HuH-7 (cell line): Measurements from ENCODE around the gene MICU2.

ENCODE experiments used
- DNase-seq: peaks from one replicate; pipeline ENCODE4 v3.0.0; 2011; ENCODE audit warnings: low spot score

MICU2 gene

DNA sequence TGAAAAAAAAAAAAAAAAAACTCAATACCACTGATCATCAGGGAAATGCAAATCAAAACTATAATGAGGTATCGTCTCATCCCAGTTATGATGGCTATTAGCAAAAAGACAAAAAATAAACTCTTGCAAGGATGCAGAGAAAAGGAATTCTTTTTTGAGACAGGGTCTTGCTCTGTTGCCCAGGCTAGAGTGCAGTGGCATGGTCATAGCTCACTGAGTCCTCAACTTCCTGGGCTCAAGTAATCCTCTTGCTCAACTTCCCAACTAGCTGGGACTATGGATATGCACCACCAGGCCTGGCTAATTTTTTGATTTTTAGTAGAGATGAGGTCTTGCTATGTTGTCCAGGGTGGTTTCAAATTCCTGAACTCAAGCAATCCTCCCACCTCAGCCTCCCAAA, 59.5 kb downstream of the MICU2 start:
- DNase-seq, result no peak

DNA sequence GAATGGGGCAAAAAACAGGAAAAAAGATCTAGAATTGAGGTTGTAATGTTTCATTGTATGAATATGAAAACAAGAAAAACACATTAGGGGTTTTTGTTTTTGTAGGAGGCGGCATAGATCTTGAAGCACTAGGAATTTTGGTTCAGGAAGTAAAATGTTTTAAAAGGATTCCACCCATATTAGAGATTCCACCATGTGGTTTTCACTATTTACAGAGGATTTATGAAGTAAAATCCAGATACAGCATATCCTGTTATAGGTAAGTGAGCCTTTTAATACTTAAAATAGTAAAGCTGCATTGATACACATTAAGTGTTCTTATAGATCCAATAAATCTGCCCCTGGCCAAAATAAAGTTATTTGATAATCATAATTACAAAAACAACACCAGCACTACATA, 61.4 kb downstream of the MICU2 start:
- DNase-seq, result no peak

DNA sequence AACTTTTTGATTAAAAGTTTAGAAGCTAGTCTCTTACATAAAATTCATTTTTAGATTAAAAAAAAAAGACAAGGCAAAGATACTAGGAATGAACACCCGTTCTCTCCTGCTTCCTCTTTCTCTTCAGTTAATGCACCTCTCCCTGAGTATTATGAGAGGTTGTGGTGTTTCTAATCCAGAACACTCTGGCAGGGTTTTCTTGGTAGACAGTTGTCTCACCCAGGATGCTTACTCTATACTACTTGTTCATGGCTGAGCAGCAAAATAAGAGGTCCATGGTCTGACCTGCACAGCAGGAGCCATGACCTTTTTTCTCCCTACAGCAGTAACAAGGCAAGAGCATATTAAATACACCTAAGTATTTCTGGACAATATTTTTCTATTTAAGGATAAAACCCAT, 62.0 kb downstream of the MICU2 start:
- DNase-seq, result no peak

DNA sequence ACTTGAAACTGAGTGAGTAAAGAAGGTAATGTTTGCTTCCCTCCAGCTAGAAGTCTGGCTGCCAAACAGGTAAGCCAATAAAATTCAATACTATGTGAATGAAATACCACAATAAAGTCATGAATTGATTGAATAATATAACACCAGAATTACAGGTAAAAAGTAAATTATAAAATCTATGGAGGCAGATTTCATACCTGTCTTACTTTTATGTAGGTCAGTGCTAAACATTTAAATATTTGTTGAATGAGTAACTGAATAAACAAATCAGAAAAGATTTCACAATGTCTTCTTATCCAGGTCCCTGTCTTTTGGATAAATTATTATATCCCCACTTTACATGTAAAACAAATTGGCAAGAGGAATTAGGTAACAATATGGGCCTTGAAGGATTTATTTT, 62.7 kb downstream of the MICU2 start:
- no peak for DNase-seq

DNA sequence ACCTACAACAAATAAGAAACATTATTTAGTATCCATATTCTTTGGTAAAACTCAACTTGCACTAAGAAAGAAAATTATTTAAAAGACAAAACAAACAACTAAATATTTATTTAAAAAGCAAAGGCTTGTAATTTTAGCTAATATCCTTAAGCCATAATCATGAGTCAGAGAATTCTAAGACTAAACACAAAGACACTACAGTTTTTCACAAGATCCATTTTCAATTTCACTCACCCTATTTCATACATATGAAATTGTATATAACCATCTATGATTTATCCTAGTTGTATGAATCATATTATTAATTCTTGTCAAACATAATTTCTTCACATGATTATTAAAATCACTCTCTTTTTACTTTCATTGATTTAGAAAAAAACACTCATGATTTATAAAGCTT, 64.3 kb downstream of the MICU2 start:
- DNase-seq, result no peak

DNA sequence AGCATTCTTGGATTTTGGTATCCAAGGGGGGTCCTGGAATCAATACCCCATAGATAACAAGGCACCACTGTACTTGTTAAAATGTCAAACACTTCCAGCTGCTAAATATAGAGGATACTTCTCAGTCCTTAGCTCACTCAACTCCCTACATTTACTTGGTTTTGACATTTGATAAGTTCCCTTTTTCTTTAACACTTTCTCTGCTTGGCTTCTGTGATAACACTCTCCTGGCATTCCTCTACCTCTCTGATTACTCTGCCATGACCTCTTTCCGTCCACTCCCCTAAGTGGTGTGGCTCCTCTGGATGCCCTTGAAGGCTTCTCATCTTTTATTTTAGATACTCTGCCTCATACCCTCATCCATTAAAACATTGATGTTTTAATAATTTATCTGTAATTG, 65.2 kb downstream of the MICU2 start:
- no peak for DNase-seq

DNA sequence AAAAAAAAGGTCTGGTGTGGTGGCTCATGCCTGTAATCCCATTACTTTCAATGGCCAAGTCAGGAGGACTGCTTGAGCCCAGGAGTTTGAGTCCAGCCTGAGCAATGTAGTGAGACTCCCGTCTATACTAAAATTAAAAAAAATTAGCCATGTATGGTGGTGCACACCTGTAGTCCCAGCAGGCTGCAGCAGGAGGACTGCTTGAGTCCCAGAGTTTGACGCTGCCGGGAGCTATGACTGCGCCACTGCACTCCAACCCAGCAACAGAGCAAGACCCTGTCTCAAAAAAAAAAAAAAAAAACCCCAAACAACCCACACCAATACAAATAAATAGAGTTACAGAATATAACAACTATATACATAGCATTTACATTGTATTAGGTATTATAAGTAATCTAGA, 65.7 kb downstream of the MICU2 start:
- no peak for DNase-seq

DNA sequence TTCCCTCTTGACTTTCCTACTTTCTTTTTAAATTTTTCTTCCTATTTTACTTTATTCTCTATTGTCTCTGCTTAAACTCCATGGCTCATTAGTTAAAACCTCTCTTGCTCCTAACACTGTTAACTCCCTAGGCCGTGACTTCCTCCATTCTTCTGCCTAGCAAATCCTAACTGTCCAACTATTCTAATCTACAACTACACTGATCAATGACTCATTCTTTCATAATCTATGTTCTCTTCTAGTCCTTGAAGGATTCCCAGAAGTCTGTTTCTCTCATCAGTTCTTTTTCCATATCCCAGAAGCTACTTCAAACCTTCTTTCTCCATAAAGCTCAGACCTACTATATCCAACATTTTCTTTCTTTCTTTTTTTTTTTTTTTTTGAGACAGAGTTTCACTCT, 66.9 kb downstream of the MICU2 start:
- DNase-seq, result no peak

DNA sequence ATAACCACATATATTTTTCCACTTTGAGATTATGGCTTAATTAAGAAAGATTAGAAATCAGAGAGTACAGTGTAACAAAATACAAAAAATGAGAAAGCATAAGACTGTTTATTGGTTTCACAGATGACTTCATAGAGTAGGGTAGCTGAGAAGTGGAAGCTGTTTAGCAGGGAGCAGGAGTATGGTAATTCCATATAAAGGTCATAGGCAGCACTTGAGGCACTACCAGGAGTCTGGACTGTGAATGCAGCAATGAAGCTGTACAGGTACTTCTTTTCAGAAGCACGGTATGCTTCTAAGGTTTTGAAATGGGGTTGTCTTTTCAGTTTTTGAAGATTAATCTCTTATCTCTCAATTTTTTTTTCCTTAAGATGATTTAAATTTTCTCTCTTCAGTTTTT, 69.2 kb downstream of the MICU2 start:
- no peak for DNase-seq

DNA sequence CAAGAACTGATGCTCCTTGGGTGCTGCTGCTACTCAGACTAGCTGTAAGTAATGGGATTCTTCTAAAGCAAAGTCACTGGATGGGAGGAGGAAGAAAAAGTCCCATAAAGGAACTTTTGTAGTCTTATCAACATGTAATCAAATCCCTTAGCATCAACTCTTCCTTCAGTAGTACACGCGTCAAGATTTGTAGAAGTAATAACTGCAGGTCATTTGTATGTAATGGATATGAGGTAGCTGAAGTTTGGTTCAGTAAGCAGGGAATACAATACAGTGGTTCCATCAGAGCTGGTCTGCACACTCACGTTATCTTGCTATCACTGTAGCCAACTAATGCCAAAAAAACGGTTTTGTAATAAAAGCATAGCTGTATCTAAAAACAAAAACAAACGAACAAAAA, 72.5 kb downstream of the MICU2 start:
- no peak for DNase-seq

DNA sequence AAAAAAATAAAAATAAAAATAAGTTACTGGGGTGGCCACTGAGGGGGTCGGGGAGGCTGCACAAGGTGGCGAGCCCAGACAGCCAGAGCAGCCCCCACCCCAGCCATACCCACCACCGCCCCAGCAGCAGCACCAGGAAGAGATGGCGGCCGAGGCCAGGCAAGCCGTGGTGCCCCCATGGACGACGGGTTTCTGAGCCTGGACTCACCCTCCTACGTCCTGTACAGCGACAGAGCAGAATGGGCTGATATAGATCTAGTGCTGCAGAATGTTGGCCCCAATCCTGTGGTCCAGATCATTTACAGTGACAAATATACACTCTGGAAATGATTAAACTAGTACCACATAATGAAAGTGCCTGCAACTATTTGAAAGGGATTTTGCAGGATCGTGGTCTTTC, 73.3 kb downstream of the MICU2 start:
- peak; percentile 18 for DNase-seq

DNA sequence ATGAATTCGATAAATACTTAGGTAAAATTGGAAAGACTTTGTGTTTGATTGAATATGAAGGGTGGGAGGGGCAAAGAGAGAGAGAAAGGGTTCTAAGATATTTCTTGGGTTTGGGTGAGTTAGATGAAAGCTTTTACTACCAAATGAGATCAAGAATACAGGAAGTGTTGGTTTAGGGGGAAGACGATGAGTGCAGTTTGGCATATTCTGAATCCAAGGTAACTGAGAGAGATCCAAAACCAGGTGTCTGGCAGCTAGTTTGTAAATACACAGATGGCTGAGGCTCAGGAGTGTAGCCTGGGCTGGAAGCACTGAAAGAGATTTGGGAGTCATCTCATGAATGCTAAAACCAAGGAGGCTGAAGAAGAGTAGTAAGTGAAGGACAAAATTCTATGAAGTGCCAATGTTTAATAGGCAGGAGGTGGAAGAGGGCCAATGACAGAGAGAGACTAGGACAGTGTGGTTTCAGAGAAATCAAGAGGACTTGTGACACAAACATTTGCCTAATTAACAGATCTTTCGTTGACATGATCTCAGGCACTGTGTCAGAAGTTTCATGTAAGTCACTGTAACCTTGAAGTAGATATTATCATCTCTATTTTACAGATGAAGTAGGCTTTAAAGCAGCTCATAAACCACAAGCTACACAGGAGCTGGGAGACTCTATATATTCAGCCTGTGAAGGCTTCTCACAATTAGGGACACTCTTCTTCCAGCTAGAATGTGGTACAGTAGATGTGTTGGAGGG, 74.7 kb downstream of the MICU2 start:
- DNase-seq, result no peak

DNA sequence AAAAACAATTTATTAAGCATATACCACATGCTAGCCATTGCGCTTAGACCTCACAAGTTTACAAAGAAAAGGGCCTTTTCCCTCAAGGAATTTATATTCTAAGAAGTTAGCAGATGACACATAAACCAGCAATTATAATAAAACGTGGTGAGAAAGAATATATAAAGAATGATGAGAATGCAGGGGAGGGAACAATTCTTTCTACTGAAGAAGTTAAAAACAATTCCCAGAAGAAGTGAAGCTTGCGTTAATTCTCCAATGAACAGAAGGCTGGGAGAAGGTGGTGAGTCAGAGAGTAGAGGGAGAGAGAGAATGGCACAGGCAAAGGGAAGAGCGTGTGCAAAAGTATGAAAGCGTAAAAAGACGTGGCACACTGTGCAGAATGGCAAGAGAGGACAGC, 75.4 kb downstream of the MICU2 start:
- DNase-seq, result no peak

DNA sequence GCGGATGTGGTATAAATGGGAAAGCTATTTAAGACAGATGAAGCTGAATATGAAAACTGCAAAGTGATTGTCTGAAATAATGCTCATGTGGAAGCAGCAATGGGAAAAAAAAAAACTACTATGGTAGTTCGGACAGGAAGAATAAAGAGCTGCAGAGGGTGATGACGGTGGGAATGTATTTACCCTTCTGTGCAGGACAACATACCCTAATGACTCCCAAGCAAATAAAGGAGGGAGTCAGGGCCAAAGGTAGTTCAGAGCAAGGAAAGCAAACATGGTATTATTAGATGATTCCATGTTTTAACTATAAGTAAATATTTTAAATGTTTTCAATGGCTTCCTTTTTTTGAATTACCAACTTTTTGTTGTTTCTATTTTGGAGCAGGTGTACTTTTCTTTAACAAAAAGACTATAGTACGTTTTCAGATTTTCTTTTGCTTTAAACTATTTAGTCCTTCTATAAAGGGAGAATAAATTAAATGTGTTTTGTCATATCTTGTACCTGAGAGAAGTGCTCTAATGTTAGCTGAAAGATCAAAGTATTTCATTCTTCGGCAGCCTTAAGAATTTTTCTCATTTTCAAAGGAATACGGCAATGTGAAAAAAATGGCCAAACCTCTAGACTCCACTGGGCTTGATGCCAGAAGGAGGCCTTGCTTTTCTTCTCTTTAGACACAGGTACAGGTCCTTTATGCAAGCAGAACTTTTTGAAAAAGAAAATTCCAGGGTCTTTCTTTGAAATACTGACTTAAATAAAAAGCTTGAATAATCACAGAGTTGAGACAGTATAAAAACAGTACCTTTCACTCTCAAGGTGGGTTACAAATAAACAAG, 77.0 kb downstream of the MICU2 start:
- peak; percentile 78 for DNase-seq

DNA sequence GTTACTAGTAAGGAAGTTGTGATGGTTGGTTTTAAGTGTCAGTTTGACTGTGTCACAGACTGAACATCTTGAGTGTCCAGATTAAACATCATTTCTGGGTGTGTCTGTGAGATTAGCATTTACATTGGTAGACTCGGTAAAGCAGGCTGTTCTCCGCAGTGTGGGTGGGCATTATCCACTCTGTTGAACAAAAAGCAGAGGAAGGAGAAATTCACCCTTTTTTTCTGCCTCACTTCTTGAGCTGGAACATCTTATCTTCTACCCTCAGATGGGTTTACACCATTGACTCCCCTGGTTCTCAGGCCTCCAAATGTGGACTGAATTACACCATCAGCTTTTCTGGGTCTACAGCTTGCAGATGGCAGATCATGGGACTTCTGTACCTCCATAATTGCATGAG, 81.1 kb downstream of the MICU2 start:
- DNase-seq, result no peak

DNA sequence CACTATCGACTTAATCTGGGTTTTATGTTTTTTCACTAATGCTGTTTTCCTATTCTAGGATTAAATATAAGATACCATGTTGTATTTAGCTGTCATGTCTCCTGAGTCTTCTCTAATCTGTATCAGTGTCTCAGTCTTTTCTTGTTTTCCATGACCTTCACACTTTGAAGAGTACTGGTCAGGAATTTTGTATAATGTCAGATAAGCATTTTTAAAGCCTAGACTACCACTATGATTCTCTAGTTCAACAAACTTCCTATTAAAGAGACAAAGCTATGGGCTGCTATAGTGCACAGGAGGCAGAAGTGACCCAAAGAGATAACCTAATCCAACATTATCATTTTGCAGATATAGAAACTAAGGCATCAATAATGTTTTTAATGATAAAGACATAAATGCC, 81.8 kb downstream of the MICU2 start:
- no peak for DNase-seq

DNA sequence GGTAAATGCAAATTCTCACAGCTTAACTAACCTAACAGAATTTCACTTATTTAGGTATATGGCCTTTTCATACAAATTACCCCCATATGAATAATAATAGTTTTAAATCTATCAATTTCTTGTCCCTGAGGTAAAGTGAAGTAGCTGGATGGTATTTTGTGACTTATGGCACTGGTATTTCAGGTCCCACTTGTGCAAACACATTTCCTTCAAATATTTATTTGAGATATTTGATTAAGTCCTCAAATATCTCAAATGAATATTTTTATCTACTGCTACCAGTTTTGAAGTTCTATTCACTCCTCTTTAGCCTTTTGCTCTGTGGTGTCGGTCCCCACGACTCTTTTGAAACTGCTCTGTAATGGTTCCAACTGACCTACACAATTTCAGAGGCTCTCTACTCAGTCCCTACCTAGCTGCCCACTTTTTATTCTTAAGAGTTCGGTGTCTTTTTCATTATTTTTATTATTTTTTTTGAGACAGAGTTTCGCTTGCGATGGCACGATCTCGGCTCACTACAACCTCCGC, 85.3 kb downstream of the MICU2 start:
- DNase-seq, result no peak

DNA sequence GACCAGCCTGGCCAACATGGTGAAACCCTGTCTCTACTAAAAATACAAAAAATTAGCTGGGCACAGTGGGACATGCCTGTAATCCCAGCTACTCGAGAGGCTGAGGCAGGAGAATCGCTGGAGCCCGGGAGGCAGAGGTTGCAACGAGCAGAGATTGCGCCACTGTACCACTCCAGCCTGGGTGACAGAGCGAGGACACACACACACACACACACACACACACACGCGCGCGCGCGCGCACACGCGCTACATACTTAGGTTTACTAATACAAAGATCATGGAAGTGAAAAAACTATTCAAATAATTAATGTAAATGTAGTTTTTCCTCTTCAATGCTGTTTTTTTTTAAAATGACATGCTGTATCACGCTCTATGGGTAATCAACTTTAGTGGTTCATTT, 86.4 kb downstream of the MICU2 start:
- no peak for DNase-seq

DNA sequence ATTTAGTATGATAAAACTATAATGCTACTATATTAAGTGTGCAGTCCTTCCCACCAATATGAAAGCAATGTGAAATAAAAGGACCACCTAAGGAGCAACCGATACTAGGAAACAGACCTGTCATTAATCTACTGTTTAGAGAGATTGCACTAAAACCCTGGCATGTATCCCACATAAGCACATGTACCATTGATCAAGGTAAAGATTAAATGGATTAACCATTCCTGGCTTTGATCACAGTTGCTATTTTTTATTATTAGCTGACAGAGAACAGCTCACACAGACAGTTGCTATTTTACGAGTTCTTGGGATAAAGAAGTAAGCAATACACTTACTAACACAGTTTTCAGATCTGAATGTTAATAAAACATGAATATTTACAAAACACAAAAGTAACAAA, 87.2 kb downstream of the MICU2 start:
- DNase-seq, result no peak

DNA sequence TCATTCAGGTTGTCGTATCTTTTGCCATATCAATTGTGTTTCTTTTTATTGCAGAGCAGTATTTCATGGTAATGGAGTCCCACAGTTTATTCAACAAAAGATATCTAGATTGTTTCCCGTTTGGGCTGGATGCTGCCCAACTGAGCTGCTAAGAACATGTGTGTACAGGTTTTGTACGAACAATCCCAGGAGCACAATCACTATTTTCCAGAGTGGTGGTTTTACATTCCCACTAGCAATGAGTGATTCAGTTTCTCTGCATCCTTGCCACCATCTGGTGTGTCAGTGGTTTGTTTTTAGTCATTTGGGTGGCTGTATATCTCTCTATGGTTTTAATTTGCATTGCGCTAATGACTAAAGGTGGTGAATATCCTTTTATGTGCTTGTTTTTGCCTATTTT, 92.1 kb downstream of the MICU2 start:
- DNase-seq, result no peak

DNA sequence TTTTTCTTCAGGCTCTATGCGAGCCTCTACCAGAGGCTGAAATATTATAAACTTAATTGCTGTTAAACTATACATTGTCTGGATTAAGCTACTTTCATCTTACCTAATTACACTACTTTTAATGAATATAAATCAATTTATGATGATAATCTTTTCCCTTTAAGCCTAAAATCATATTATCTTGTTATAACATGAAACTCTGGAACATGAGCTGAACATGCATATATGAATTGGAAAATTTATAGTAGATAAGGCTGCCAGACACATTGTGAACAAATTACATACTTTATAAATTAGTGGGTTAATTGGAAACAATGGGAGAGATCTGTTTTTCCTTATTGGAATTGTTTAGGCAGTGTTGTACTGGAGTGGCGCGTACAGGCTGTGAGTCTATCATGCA, 99.6 kb downstream of the MICU2 start:
- DNase-seq, result no peak

DNA sequence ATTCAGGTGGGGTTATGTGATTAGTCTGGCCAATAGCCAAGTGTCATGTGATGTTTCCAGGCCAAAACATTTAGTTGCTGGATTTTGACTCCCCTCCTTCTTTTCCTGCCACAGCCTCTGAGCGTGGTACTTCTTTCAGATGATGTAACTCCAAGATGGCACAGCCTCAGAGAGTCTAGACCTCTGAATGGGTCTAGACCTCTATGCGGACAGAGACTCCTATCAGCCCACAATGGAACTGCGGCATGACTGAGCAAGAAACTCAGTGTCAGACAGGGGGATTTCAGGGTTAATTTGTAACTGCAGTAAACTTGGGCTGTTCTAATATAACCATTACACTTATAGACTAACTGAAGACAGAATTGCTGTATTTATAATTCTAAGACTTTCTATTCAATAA, 102.3 kb downstream of the MICU2 start:
- peak; percentile 45 for DNase-seq

DNA sequence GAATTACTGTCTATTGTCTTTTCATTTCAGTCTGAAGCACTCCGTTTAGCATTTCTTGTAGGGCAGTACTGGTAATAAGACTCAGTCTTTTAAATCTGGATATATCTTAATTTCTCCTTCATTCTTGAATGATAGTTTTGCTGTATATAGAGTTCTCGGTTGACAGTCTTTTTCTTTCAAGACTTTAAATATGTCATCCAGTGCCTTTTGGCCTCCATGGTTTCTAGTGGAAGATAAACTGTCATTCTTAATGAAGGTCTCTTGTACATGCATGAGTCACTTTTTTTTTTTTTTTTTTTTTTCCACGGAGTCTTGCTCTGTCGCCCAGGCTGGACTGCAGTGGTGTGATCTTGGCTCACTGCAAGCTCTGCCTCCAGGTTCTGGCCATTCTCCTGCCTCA, 117.6 kb downstream of the MICU2 start:
- DNase-seq, result no peak

DNA sequence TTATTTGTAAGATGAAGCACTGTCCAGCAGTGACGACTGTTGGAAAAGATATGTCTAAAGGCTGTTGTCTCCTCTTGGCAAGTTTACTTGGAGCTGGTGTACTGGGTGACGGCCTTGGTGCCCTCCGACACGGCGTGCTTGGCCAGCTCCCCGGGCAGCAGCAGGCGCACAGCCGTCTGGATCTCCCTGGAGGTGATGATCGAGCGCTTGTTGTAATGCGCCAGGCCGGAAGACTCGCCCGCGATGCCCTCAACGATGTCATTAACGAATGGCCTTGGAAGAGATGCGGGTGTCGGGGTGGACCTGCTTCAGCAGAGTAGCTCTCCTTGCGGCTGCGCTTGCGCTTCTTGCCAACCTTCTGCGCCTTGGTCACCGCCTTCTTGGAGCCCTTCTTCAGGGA, 120.2 kb downstream of the MICU2 start:
- DNase-seq, result no peak
